Sigmoid colon (tissue), 7 donors: ENCODE results near the gene GRP. TPM values are rescaled to one million over a fixed set of nuclear protein-coding genes. Genes with fewer than 3 reads are reported as not detected.
A peak's percentile ranks its signal among the peaks of the same experiment; 100 is the strongest.

Experiments used
- DNase-seq: peaks from one replicate; pipeline ENCODE4 v3.0.0-alpha.2; 2019
- H3K27ac ChIP-seq, 4 donors: fragments of 200-600 bp; sonication (generic); one replicate each; pipeline ENCODE4 v1.5.1; 2016 to 2019; ENCODE audit warnings: mild to moderate bottlenecking in 1 of 4
- H3K27me3 ChIP-seq, 3 donors: fragments of 200-600 bp; sonication (generic); one replicate each; pipeline ENCODE4 v1.5.1; 2019; ENCODE audit warnings: mild to moderate bottlenecking in 1 of 3
- H3K36me3 ChIP-seq, 4 donors: fragments of 200-600 bp; sonication (generic); one replicate each; pipeline ENCODE4 v1.5.1; 2016 to 2019
- H3K4me1 ChIP-seq, 4 donors: fragments of 200-600 bp; sonication (generic); one replicate each; pipeline ENCODE4 v1.5.1; 2017 to 2019
- H3K4me3 ChIP-seq, 4 donors: fragments of 200-600 bp; sonication (generic); one replicate each; pipeline ENCODE4 v1.5.1; 2017 to 2019; ENCODE audit warnings: mild to moderate bottlenecking in 2 of 4, moderate library complexity in 1 of 4
- H3K9me3 ChIP-seq, 4 donors: fragments of 200-600 bp in 3 of 4; sonication (generic) in 3 of 4; one replicate each; pipeline versions ENCODE4 v1.5.1 to v1.6.1; 2013 to 2019
- CTCF ChIP-seq, 4 experiments: fragments of 450-650 bp in 3 of 4; fragments of 200-600 bp in 1 of 4; IDR thresholded peaks; one replicate each; pipeline ENCODE4 v1.5.1; 2016 to 2019; ENCODE audit warnings: antibody characterized with exemption in 4 of 4, mild to moderate bottlenecking in 3 of 4, moderate library complexity in 2 of 4
- EP300 ChIP-seq, 4 donors: sonication (generic); formaldehyde crosslinking; IDR thresholded peaks; one replicate each; pipeline ENCODE4 v1.6.1; 2017; ENCODE audit warnings: antibody characterized with exemption in 4 of 4
- POLR2A ChIP-seq, 2 donors: fragments of 450-650 bp; IDR thresholded peaks; one replicate each; pipeline ENCODE4 v1.6.1; 2016; ENCODE audit warnings: antibody characterized with exemption in 2 of 2, mild to moderate bottlenecking in 2 of 2, moderate library complexity in 2 of 2
- POLR2AphosphoS5 ChIP-seq, 4 donors: sonication (generic); formaldehyde crosslinking; IDR thresholded peaks; one replicate each; pipeline ENCODE4 v1.6.1; 2017; ENCODE audit warnings: antibody characterized with exemption in 4 of 4
- WGBS, 2 donors: extraction: QIAGEN DNeasy Blood & Tissue Kit; methylation state at CpG; one replicate each; pipeline ENCODE4 v1.1.7; 2013; 5-methylcytosine and 5-hydroxymethylcytosine counted together
- intact Hi-C: fragments of 100-400 bp; cut with DNase I; formaldehyde crosslinking; loops from one replicate; pipeline ENCODE4 v1.15.1; 2023
- polyA plus RNA-seq, 3 donors: library from polyadenylated mRNA; stranded (reverse); fragments of 200-250 nt; gene quantifications; one replicate each; pipeline ENCODE4 v1.2.3, GENCODE V29; 2013
- total RNA-seq, 4 donors: library from RNA; depleted of rRNA; stranded (reverse); fragments of >200 nt; gene quantifications; one replicate each; pipeline ENCODE4 v1.1.0, GENCODE V29; 2016
- donor health status: healthy with polysubstance abuse.
- donor health status: Bipolar disorder and iron deficiency.
- donor health status: healthy.

GRP gene
- total and polyA plus RNA-seq, 7 donors, result 0.93 to 6.6 (median 2.5) TPM; not detected in 2

DNA sequence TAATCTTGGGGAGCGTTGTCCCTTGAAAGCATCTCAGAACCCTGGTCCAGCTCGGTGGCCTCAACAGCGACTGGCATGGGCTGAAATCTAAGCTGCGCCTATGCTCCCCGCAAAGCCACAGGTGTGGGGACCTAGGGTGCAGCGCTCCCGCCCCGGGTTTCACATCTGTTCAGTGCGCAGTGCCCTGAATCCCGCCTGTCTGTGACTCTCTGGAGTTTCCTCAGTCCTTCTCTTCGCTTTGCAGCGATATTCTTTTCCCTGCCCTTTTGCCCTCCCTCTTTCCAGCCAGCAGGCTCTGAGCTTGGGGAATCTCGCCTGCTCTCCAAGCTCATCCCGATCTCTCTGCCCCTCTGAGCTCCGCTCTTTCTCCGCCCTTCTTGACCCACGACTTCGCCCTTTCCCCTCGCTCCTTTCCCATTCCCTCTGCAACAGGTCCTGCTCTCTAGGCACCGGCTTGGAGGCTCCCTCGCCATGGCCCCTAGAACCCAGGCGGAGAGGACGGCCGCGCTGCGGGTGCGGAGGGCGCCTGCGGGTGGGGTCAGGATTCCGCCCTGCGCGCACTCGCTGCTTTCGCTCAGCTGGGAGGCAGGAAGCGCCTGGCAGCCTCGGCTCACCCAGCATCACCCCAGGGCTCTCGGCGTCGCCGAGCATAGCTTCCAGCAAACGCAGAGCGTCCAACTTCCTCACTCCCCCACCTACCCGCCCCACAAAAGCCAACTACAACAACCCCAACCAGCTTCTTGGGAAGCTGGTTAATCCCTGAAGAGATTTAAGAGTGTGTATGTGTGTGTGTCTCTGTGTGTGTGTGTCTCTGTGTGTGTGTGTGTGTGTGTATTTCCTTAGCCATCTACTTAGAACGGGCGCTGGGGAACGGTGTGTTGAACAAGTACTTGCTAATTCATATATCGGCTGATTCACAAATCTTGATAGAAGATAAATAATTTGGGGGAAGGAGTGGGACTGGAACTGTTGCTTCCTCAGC is 1.1 kb downstream of the GRP start:
- Histone ChIP-seq H3K36me3 (no peaks in the 10 kb centered on the region), H3K27me3 (peaks cover 15 to 56% (median 33%) of the 10 kb centered on the region in 3 donors), H3K9me3 (no peaks in the 10 kb centered on the region), H3K4me3 (peak overlapping the region in 1 of 4 donors; percentile 15), H3K4me1 (peaks cover 0 to 18% (median 16%) of the 10 kb centered on the region in 4 donors), H3K27ac (no peak overlapping the region)
- intact Hi-C loops, result no loop called here
- WGBS, 2 donors, result 5 to 12% methylated on average over 47 of the region's 47 CpGs
- TF ChIP-seq EP300 (IDR thresholded peaks at IDR 0.05) (no peak), CTCF (IDR thresholded peaks at IDR 0.05) (no peak), POLR2A (IDR thresholded peaks at IDR 0.05) (no peak), POLR2AphosphoS5 (IDR thresholded peaks at IDR 0.05) (no peak)
- DNase-seq, result no peak

GRCh38 chr18:59222341-59222740 is 2.4 kb downstream of the GRP start:
- Histone ChIP-seq H3K36me3 (no peaks in the 10 kb centered on the region), H3K4me1 (peaks cover 0 to 18% (median 16%) of the 10 kb centered on the region in 4 donors), H3K4me3 (no peak overlapping the region), H3K9me3 (no peaks in the 10 kb centered on the region), H3K27me3 (peaks cover 15 to 51% (median 33%) of the 10 kb centered on the region in 3 donors), H3K27ac (no peak overlapping the region)
- DNase-seq, result no peak
- intact Hi-C loops, result no loop called here
- no peak for TF ChIP-seq CTCF (IDR thresholded peaks at IDR 0.05)
- TF ChIP-seq POLR2A (IDR thresholded peaks at IDR 0.05), result no peak
- TF ChIP-seq POLR2AphosphoS5 (IDR thresholded peaks at IDR 0.05), result no peak
- TF ChIP-seq EP300 (IDR thresholded peaks at IDR 0.05), result no peak
- WGBS, 2 donors, result 69 to 78% methylated on average over 2 of the region's 2 CpGs

DNA sequence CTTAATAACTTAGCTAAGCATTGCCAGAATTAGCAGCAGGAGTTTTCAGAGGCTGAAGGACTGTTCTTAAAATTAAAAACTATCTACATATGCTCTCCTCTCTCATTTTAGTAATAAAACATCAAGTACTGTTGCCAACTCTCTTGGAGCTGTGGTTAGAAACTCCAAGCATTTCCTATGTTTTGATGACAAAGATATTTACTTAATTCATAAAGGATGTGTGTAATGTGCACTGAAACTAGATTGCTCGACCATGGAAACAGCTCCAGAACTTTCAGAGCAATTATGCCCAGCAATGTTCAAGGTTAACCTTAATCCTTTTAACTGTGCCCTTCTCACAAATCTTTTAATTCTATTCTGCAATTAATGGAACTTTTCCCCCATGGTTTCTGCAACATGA is 8.4 kb downstream of the GRP start:
- no peak overlapping the region for H3K27ac ChIP-seq
- 16 to 45% methylated on average over 1 of the region's 1 CpG for WGBS, 2 donors
- no peaks in the 10 kb centered on the region for H3K9me3 ChIP-seq
- peaks cover 0 to 5% (median 0%) of the 10 kb centered on the region in 3 donors for H3K27me3 ChIP-seq
- no peak overlapping the region for H3K4me3 ChIP-seq
- no peaks in the 10 kb centered on the region for H3K36me3 ChIP-seq
- intact Hi-C loops, result no loop called here
- no peaks in the 10 kb centered on the region for H3K4me1 ChIP-seq
- TF ChIP-seq POLR2AphosphoS5 (IDR thresholded peaks at IDR 0.05), result no peak
- TF ChIP-seq POLR2A (IDR thresholded peaks at IDR 0.05), result no peak
- TF ChIP-seq CTCF (IDR thresholded peaks at IDR 0.05), result no peak
- TF ChIP-seq EP300 (IDR thresholded peaks at IDR 0.05), result no peak
- DNase-seq, result no peak

- Histone ChIP-seq H3K9me3 (no peaks in the 10 kb centered on the region), H3K27ac (no peak overlapping the region), H3K4me3 (no peak overlapping the region), H3K27me3 (peaks cover 0 to 5% (median 0%) of the 10 kb centered on the region in 3 donors), H3K36me3 (no peaks in the 10 kb centered on the region), H3K4me1 (no peaks in the 10 kb centered on the region)
- intact Hi-C loops, result no loop called here
- no peak for TF ChIP-seq POLR2AphosphoS5 (IDR thresholded peaks at IDR 0.05)
- no peak for TF ChIP-seq EP300 (IDR thresholded peaks at IDR 0.05)
- no peak for TF ChIP-seq POLR2A (IDR thresholded peaks at IDR 0.05)
- no peak for TF ChIP-seq CTCF (IDR thresholded peaks at IDR 0.05)
- no peak for DNase-seq
- WGBS, 2 donors, result 84 to 85% methylated on average over 2 of the region's 2 CpGs
Observed at GRCh38 chr18:59229191-59229590, 9.2 kb downstream of the GRP start.
